HepG2 (cell line): ENCODE measurements around the gene RTF1. TPM values are rescaled to one million over a fixed set of nuclear protein-coding genes. Genes with fewer than 3 reads are reported as not detected.

Experiments used
- CEBPG ChIP-seq: IDR thresholded peaks from 2 replicates; pipeline ENCODE4 v1.6.1; 2016
- DNMT3B ChIP-seq: conservative IDR thresholded peaks from 2 replicates; pipeline ENCODE4 v1.6.1; 2016; ENCODE audit warnings: missing biosample characterization, control low read depth
- EHMT2 ChIP-seq: fragments of 200-600 bp; sonication (generic); IDR thresholded peaks from 2 replicates; pipeline ENCODE4 v1.7.0; 2017; ENCODE audit warnings: antibody characterized with exemption, low read depth, low read length, borderline replicate concordance
- FLYWCH1 ChIP-seq: sonication (generic); formaldehyde crosslinking; IDR thresholded peaks from 2 replicates; pipeline ENCODE4 v1.8.1; 2023; ENCODE audit warnings: mild to moderate bottlenecking, missing genetic modification reagents
- FOXA3 ChIP-seq: IDR thresholded peaks from 2 replicates; pipeline ENCODE4 v1.6.1; 2016; ENCODE audit warnings: missing genetic modification reagents, missing compliant biosample characterization
- GTF2F1 ChIP-seq: fragments of 150-350 bp; IDR thresholded peaks from 2 replicates; pipeline ENCODE4 v1.6.1; 2014; ENCODE audit warnings: low read length
- HNF4A ChIP-seq: sonication (generic); formaldehyde crosslinking; IDR thresholded peaks from 2 replicates; pipeline ENCODE4 v1.4.0; 2020; ENCODE audit warnings: missing genetic modification reagents
- KDM6A ChIP-seq: IDR thresholded peaks from 2 replicates; pipeline ENCODE4 v1.6.1; 2016; ENCODE audit warnings: low read depth
- MAF1 ChIP-seq: sonication (generic); formaldehyde crosslinking; IDR thresholded peaks from 2 replicates; pipeline ENCODE4 v1.5.0; 2020; ENCODE audit warnings: missing genetic modification reagents, borderline replicate concordance
- MEF2D ChIP-seq: sonication (generic); formaldehyde crosslinking; IDR thresholded peaks from 2 replicates; pipeline ENCODE4 v1.5.1; 2020; ENCODE audit warnings: mild to moderate bottlenecking, missing genetic modification reagents
- PCBP1 ChIP-seq: fragments of 200-400 bp; formaldehyde crosslinking; IDR thresholded peaks from 2 replicates; pipeline ENCODE4 v1.6.1; 2017; ENCODE audit warnings: mild to moderate bottlenecking, low read depth, low read length, borderline replicate concordance
- PHF5A ChIP-seq: IDR thresholded peaks from one replicate; pipeline ENCODE4 v1.6.1; 2018; ENCODE audit warnings: low read depth, missing genetic modification reagents; ENCODE audit not compliant: unreplicated experiment
- RORA ChIP-seq: sonication (generic); formaldehyde crosslinking; IDR thresholded peaks from 2 replicates; pipeline ENCODE4 v1.5.0; 2020; ENCODE audit warnings: mild to moderate bottlenecking, missing genetic modification reagents, moderate library complexity
- SMAD9 ChIP-seq: sonication (generic); formaldehyde crosslinking; IDR thresholded peaks from 2 replicates; pipeline ENCODE4 v1.5.1; 2020; ENCODE audit warnings: mild to moderate bottlenecking, missing genetic modification reagents
- SMC3 ChIP-seq: IDR thresholded peaks from 2 replicates; pipeline ENCODE4 v1.6.1; 2011; ENCODE audit warnings: low read length, improper control_type of control experiment
- SP4 ChIP-seq: sonication (generic); formaldehyde crosslinking; IDR thresholded peaks from 2 replicates; pipeline ENCODE4 v1.8.1; 2023; ENCODE audit warnings: mild to moderate bottlenecking, missing genetic modification reagents
- TARDBP ChIP-seq: sonication (generic); formaldehyde crosslinking; IDR thresholded peaks from 2 replicates; pipeline ENCODE4 v1.8.0; 2022; ENCODE audit warnings: mild to moderate bottlenecking, missing genetic modification reagents
- TCF7 ChIP-seq: sonication (generic); IDR thresholded peaks from 2 replicates; pipeline ENCODE4 v1.6.1; 2016; ENCODE audit warnings: antibody characterized with exemption, low read depth
- THAP11 ChIP-seq: IDR thresholded peaks from 2 replicates; pipeline ENCODE4 v1.6.1; 2016; ENCODE audit warnings: missing biosample characterization, missing genetic modification reagents
- ZNF101 ChIP-seq: sonication (generic); formaldehyde crosslinking; IDR thresholded peaks from 2 replicates; pipeline ENCODE4 v1.4.0; 2020; ENCODE audit warnings: mild to moderate bottlenecking, low read depth, missing genetic modification reagents, borderline replicate concordance
- ZNF121 ChIP-seq: sonication (generic); formaldehyde crosslinking; IDR thresholded peaks from 2 replicates; pipeline ENCODE4 v1.5.0; 2020; ENCODE audit warnings: mild to moderate bottlenecking, missing genetic modification reagents
- ZNF331 ChIP-seq: sonication (generic); formaldehyde crosslinking; IDR thresholded peaks from 2 replicates; pipeline ENCODE4 v1.4.0; 2020; ENCODE audit warnings: missing genetic modification reagents
- ZNF446 ChIP-seq: sonication (generic); formaldehyde crosslinking; IDR thresholded peaks from 2 replicates; pipeline ENCODE4 v1.5.0; 2020; ENCODE audit warnings: mild to moderate bottlenecking, missing genetic modification reagents
- ZNF577 ChIP-seq: sonication (generic); formaldehyde crosslinking; IDR thresholded peaks from 2 replicates; pipeline ENCODE4 v1.4.0; 2020; ENCODE audit warnings: mild to moderate bottlenecking, low read depth, missing genetic modification reagents, borderline replicate concordance
- ZNF850 ChIP-seq: sonication (generic); formaldehyde crosslinking; conservative IDR thresholded peaks from 2 replicates; pipeline ENCODE4 v1.9.0; 2021; ENCODE audit warnings: mild to moderate bottlenecking, missing genetic modification reagents
- polyA plus RNA-seq, 8 experiments: library from polyadenylated mRNA; depleted of rRNA in 3 of 8; stranded (reverse) in 7 of 8; unstranded in 1 of 8; fragments of >200 nt; fragmentation: Illumina TruSeq in 4 of 8; extraction: Trizol in 4 of 8; gene quantifications; 2 replicates each; pipeline versions ENCODE4 v1.2.1 to v1.2.3, GENCODE V29; 2011 to 2016; ENCODE audit warnings: low read depth in 4 of 8, missing spikeins in 1 of 8, mixed read lengths in 1 of 8; ENCODE audit not compliant: insufficient read depth in 1 of 8
- total RNA-seq, 5 experiments: library from RNA; depleted of rRNA; stranded (reverse); fragments of >200 nt; fragmentation: Illumina TruSeq; extraction: Trizol; gene quantifications; 2 replicates each; pipeline ENCODE4 v1.2.3, GENCODE V29; 2016; ENCODE audit warnings: low read depth in 1 of 5
- TF ChIP-seq, protein P1 (sequence below): sonication (generic); formaldehyde crosslinking; IDR thresholded peaks from 2 replicates; pipeline ENCODE4 v1.8.1; 2022; ENCODE audit warnings: low read depth, mild to moderate bottlenecking, missing genetic modification reagents
- TF ChIP-seq, protein P2 (sequence below): sonication (generic); formaldehyde crosslinking; conservative IDR thresholded peaks from 2 replicates; pipeline ENCODE4 v1.4.0; 2020; ENCODE audit warnings: missing genetic modification reagents
- TF ChIP-seq, protein P3 (sequence below): sonication (generic); formaldehyde crosslinking; IDR thresholded peaks from 2 replicates; pipeline ENCODE4 v1.4.0; 2020; ENCODE audit warnings: missing genetic modification reagents

RTF1 gene
- total and polyA plus RNA-seq, 2 of the 13 experiments (the other 11 are each of a cell fraction or from before 2014, with no cell fraction given) = 13.9 to 17.9 TPM

DNA sequence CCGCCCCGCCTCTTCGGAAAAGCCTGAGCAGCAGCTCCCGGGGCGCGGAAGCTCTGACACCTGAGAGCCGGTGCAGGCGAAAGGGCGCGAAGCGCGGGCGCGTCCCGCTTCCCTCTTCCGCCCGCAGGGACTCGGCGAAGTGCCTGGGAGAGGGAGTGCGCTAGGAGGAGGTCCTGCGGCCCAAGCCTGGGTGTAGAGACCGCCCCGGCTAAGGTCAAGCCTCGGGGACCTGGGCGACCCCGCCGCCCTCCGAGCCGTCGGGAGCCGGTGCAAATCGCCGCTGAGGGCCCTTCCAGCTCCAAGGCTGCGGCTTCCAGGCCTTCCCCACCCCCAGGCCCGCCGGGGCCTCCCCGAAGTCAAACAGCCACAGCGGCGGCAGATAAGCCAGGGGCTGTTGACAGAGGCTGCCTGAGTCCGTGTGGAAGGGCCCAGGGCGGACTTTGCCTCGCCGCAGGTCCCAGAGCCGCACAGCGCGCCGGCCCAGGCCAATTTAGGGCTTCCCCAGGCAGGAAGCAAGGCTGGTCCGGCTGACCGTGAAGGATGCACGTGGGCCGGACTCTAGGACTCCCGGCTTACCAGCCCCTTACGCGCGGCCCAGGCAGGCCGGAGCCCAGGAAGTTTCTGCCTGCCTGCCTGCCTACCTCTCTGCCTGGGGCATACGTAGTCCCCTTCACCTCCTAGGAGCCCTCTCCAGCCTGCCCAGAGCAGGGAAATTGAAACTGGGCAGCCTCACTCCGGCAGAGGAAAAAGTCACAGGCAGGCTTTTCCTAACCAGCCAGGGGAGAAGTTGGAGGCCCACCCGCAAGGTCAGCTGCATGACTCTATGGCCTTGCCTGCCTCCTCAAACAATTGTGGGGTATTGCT is 79.1 kb downstream of the RTF1 start (continued):
- TF ChIP-seq, protein P1, sequence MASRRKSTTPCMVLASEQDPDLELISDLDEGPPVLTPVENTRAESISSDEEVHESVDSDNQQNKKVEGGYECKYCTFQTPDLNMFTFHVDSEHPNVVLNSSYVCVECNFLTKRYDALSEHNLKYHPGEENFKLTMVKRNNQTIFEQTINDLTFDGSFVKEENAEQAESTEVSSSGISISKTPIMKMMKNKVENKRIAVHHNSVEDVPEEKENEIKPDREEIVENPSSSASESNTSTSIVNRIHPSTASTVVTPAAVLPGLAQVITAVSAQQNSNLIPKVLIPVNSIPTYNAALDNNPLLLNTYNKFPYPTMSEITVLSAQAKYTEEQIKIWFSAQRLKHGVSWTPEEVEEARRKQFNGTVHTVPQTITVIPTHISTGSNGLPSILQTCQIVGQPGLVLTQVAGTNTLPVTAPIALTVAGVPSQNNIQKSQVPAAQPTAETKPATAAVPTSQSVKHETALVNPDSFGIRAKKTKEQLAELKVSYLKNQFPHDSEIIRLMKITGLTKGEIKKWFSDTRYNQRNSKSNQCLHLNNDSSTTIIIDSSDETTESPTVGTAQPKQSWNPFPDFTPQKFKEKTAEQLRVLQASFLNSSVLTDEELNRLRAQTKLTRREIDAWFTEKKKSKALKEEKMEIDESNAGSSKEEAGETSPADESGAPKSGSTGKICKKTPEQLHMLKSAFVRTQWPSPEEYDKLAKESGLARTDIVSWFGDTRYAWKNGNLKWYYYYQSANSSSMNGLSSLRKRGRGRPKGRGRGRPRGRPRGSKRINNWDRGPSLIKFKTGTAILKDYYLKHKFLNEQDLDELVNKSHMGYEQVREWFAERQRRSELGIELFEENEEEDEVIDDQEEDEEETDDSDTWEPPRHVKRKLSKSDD (CRISPR knock-in tag) = peak; percentile 81; the same call in 1 of the 2 replicates
- TF ChIP-seq PHF5A = no peak
- TF ChIP-seq EHMT2 = no peak
- no peak for TF ChIP-seq ZNF577 (CRISPR knock-in tag)
- 0 out of 2 replicates have a peak, but pooled peaks have one; percentile 71 for TF ChIP-seq FLYWCH1 (CRISPR knock-in tag)
- TF ChIP-seq CEBPG (CRISPR knock-in tag) = peak; percentile 15; the same call in 1 of the 2 replicates
- TF ChIP-seq ZNF331 (CRISPR knock-in tag) = peak; percentile 56; the same call in 1 of the 2 replicates
- TF ChIP-seq SMAD9 (CRISPR knock-in tag) = no peak
- peak; percentile 93 for TF ChIP-seq FOXA3
- TF ChIP-seq PCBP1 = no peak
- TF ChIP-seq, protein P2, sequence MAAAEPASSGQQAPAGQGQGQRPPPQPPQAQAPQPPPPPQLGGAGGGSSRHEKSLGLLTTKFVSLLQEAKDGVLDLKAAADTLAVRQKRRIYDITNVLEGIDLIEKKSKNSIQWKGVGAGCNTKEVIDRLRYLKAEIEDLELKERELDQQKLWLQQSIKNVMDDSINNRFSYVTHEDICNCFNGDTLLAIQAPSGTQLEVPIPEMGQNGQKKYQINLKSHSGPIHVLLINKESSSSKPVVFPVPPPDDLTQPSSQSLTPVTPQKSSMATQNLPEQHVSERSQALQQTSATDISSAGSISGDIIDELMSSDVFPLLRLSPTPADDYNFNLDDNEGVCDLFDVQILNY (CRISPR knock-in tag) = peak; percentile 27; the same call in 1 of the 2 replicates
- no peak for TF ChIP-seq ZNF101 (CRISPR knock-in tag)
- TF ChIP-seq MEF2D (CRISPR knock-in tag) = peak; percentile 60
- peak; percentile 69 for TF ChIP-seq KDM6A (CRISPR knock-in tag)
- TF ChIP-seq MAF1 (CRISPR knock-in tag) = peak; percentile 94
- TF ChIP-seq TARDBP (CRISPR knock-in tag) = peak; percentile 73; the same call in 1 of the 2 replicates
- no peak for TF ChIP-seq ZNF446 (CRISPR knock-in tag)
- peak; percentile 93 for TF ChIP-seq HNF4A (CRISPR knock-in tag)
- no peak for TF ChIP-seq GTF2F1
- TF ChIP-seq THAP11 (CRISPR knock-in tag) = peak; percentile 60; the same call in 1 of the 2 replicates
- TF ChIP-seq SP4 (CRISPR knock-in tag) = peak; percentile 77
- no peak for TF ChIP-seq RORA
- no peak for TF ChIP-seq TCF7
- TF ChIP-seq DNMT3B = peak; percentile 61; the same call in 1 of the 2 replicates
- TF ChIP-seq ZNF850 = no peak
- TF ChIP-seq ZNF121 (CRISPR knock-in tag) = peak; percentile 68
- no peak; the same call in 1 of the 2 replicates for TF ChIP-seq SMC3
- TF ChIP-seq, protein P3, sequence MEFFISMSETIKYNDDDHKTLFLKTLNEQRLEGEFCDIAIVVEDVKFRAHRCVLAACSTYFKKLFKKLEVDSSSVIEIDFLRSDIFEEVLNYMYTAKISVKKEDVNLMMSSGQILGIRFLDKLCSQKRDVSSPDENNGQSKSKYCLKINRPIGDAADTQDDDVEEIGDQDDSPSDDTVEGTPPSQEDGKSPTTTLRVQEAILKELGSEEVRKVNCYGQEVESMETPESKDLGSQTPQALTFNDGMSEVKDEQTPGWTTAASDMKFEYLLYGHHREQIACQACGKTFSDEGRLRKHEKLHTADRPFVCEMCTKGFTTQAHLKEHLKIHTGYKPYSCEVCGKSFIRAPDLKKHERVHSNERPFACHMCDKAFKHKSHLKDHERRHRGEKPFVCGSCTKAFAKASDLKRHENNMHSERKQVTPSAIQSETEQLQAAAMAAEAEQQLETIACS (CRISPR knock-in tag) = peak; percentile 67; the same call in 1 of the 2 replicates
